ENCODE measurements around the gene TNNT3. TPM values are rescaled to one million over a fixed set of nuclear protein-coding genes. Genes with fewer than 3 reads are reported as not detected.

Gene TNNT3
- total RNA-seq, 1 donor from 2014 or later = 2.6 TPM

DNA sequence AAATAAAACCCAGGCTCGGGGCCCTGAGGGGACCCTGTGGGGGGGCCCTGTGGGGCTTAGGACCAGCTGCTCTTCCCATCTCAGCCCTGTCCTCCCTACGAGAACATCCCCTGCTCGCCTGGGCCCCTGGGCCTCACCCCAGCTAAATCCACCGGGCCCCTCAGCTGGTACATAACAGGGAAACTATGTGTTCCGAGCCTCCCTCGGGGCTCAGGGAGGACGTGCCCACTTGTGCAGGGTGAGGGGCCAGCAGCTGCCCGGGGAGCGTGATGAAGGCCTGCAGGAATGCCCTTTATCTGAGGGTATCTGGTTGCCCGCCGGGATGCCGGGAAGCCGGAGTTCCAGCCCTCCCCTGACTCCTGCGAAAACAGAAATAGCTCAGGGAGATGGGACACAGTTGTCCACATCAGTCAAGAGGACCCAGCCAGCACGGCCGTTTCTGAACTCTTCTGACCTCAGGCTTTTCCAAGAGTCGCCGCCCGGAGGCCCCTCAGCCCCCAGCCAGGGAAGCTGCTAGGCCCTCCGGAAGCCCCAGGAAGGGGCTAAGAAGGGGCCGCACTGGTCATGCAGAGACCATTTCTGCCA lies 48.2 kb downstream of the TNNT3 start:
- Mint-ChIP-seq H3K36me3 (ENCODE audit: unreplicated experiment) (no peaks in the 10 kb centered on the region), H3K9me3 (ENCODE audit: unreplicated experiment) (no peaks in the 10 kb centered on the region), H3K27me3 (ENCODE audit: unreplicated experiment) (no peaks in the 10 kb centered on the region), H3K4me3 (ENCODE audit: unreplicated experiment) (no peak overlapping the region), H3K27ac (ENCODE audit: unreplicated experiment) (no peak overlapping the region), H3K4me1 (ENCODE audit: unreplicated experiment) (no peaks in the 10 kb centered on the region)
- no peak for TF ChIP-seq CTCF (IDR thresholded peaks at IDR 0.05)
- peak; percentile 8 for DNase-seq (ENCODE audit: extremely low spot score, unreplicated experiment)

DNA sequence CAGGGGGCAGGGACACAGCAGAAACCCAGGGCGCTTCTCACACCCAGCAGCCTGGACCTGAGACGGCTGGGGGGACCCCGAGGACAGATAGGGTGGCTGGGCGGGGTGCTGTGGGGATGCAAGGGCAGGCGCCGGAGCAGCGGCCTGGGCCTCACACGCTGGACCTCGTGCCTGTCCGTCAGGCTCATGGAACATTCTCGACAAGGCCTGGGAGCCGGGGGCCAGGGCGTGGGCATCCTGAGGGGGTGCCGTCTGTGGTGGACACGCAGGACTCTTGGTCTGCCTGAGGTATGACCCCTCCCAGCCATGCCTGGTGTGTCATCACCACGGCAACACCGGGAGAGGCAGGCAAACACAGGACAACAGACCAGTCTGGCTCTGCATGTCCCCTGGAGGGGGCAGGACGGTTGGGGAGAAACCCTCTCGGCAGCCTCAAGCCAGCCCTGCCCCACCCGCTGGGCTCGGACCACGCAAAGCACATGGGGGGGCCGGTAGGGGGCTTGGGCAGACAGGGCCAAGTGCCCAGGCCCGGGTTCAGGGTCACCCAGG lies 49.0 kb downstream of the TNNT3 start:
- Mint-ChIP-seq H3K27me3 (ENCODE audit: unreplicated experiment) (no peaks in the 10 kb centered on the region), H3K36me3 (ENCODE audit: unreplicated experiment) (no peaks in the 10 kb centered on the region), H3K4me3 (ENCODE audit: unreplicated experiment) (no peak overlapping the region), H3K27ac (ENCODE audit: unreplicated experiment) (no peak overlapping the region), H3K4me1 (ENCODE audit: unreplicated experiment) (no peaks in the 10 kb centered on the region), H3K9me3 (ENCODE audit: unreplicated experiment) (no peaks in the 10 kb centered on the region)
- DNase-seq (ENCODE audit: extremely low spot score, unreplicated experiment) = peak; percentile 46
- TF ChIP-seq CTCF (IDR thresholded peaks at IDR 0.05) = no peak

- Mint-ChIP-seq H3K36me3 (ENCODE audit: unreplicated experiment) (no peaks in the 10 kb centered on the region), H3K4me3 (ENCODE audit: unreplicated experiment) (no peak overlapping the region), H3K27me3 (ENCODE audit: unreplicated experiment) (no peaks in the 10 kb centered on the region), H3K27ac (ENCODE audit: unreplicated experiment) (no peak overlapping the region), H3K4me1 (ENCODE audit: unreplicated experiment) (no peaks in the 10 kb centered on the region), H3K9me3 (ENCODE audit: unreplicated experiment) (no peaks in the 10 kb centered on the region)
- TF ChIP-seq CTCF (IDR thresholded peaks at IDR 0.05) = no peak
- DNase-seq (ENCODE audit: extremely low spot score, unreplicated experiment) = no peak
These were observed 49.5 kb downstream of the TNNT3 start for GRCh38 chr11:1969035-1969434.

- Mint-ChIP-seq H3K36me3 (ENCODE audit: unreplicated experiment) (no peaks in the 10 kb centered on the region), H3K4me1 (ENCODE audit: unreplicated experiment) (no peaks in the 10 kb centered on the region), H3K27ac (ENCODE audit: unreplicated experiment) (no peak overlapping the region), H3K27me3 (ENCODE audit: unreplicated experiment) (no peaks in the 10 kb centered on the region), H3K9me3 (ENCODE audit: unreplicated experiment) (no peaks in the 10 kb centered on the region), H3K4me3 (ENCODE audit: unreplicated experiment) (no peak overlapping the region)
- TF ChIP-seq CTCF (IDR thresholded peaks at IDR 0.05) = no peak
- DNase-seq (ENCODE audit: extremely low spot score, unreplicated experiment) = no peak
These were observed 50.3 kb downstream of the TNNT3 start for GRCh38 chr11:1969776-1970175.

DNA sequence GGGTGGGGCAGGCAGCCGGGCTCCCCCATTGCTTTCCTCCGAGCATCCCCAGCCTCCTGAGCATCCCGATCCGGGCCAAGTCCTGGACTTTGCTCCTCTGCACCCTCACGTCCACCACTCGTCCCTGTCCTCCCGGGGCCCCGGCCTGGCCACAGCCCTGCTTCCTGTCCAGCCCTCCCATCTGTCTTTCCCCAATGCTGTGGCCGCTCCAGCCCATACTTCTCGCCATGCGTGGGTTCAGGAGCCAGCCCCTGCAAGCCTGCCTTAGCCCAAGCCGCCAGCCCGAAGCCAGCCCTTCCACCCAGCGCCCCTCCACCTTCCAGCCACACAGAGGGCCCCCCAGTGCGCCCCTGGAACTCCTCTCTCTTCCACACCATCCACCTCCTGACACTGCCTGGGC lies 51.5 kb downstream of the TNNT3 start:
- no peaks in the 10 kb centered on the region for H3K9me3 Mint-ChIP-seq (ENCODE audit: unreplicated experiment)
- no peaks in the 10 kb centered on the region for H3K27me3 Mint-ChIP-seq (ENCODE audit: unreplicated experiment)
- no peak overlapping the region for H3K27ac Mint-ChIP-seq (ENCODE audit: unreplicated experiment)
- H3K4me3 Mint-ChIP-seq (ENCODE audit: unreplicated experiment) = no peak overlapping the region
- H3K36me3 Mint-ChIP-seq (ENCODE audit: unreplicated experiment) = no peaks in the 10 kb centered on the region
- TF ChIP-seq CTCF (IDR thresholded peaks at IDR 0.05) = no peak
- no peaks in the 10 kb centered on the region for H3K4me1 Mint-ChIP-seq (ENCODE audit: unreplicated experiment)
- DNase-seq (ENCODE audit: extremely low spot score, unreplicated experiment) = peak; percentile 44
